Measurements from ENCODE around the gene ANKS1B.
"Not testable (repeated sequence)": the region's sequence is repeated elsewhere in the genome, so short reads cannot be mapped to it uniquely, and the experiment has no call there.

Gene ANKS1B

GRCh38 chr12:99383258-99383657, 601.5 kb downstream of the ANKS1B start:
- no peak for DNase-seq (ENCODE audit: low read depth in 2 of 2)

- no peak for DNase-seq (ENCODE audit: low read depth in 2 of 2)
These were observed 602.7 kb downstream of the ANKS1B start for GRCh38 chr12:99381992-99382391.

- no peak for DNase-seq (ENCODE audit: low read depth in 2 of 2)
These were observed 604.0 kb downstream of the ANKS1B start for GRCh38 chr12:99380701-99381100.

GRCh38 chr12:99374023-99374422, 610.7 kb downstream of the ANKS1B start:
- DNase-seq (ENCODE audit: low read depth in 2 of 2), result no peak

- no peak for DNase-seq (ENCODE audit: low read depth in 2 of 2)
These were observed 612.3 kb downstream of the ANKS1B start for GRCh38 chr12:99372257-99372920.

- DNase-seq (ENCODE audit: low read depth in 2 of 2), result no peak
These were observed 614.2 kb downstream of the ANKS1B start for GRCh38 chr12:99370421-99371138.

- no peak for DNase-seq (ENCODE audit: low read depth in 2 of 2)
These were observed 617.6 kb downstream of the ANKS1B start for GRCh38 chr12:99367181-99367580.

- no peak for DNase-seq (ENCODE audit: low read depth in 2 of 2)
These were observed 632.5 kb downstream of the ANKS1B start for GRCh38 chr12:99352269-99352668.

GRCh38 chr12:99343960-99344359, 640.8 kb downstream of the ANKS1B start:
- DNase-seq (ENCODE audit: low read depth in 2 of 2), result no peak

GRCh38 chr12:99339663-99340062, 645.1 kb downstream of the ANKS1B start:
- no peak for DNase-seq (ENCODE audit: low read depth in 2 of 2)

GRCh38 chr12:99334285-99335056, 650.3 kb downstream of the ANKS1B start:
- no peak for DNase-seq (ENCODE audit: low read depth in 2 of 2)

GRCh38 chr12:99332936-99333591, 651.7 kb downstream of the ANKS1B start:
- no peak for DNase-seq (ENCODE audit: low read depth in 2 of 2)

GRCh38 chr12:99330216-99330615, 654.5 kb downstream of the ANKS1B start:
- no peak for DNase-seq (ENCODE audit: low read depth in 2 of 2)

GRCh38 chr12:99321210-99321609, 663.5 kb downstream of the ANKS1B start:
- DNase-seq (ENCODE audit: low read depth in 2 of 2), result not testable (repeated sequence)

- no peak for DNase-seq (ENCODE audit: low read depth in 2 of 2)
These were observed 673.4 kb downstream of the ANKS1B start for GRCh38 chr12:99311373-99311772.

- no peak for DNase-seq (ENCODE audit: low read depth in 2 of 2)
These were observed 674.9 kb downstream of the ANKS1B start for GRCh38 chr12:99309812-99310211.

- no peak for DNase-seq (ENCODE audit: low read depth in 2 of 2)
These were observed 681.9 kb downstream of the ANKS1B start for GRCh38 chr12:99302874-99303273.

- no peak for DNase-seq (ENCODE audit: low read depth in 2 of 2)
These were observed 697.6 kb downstream of the ANKS1B start for GRCh38 chr12:99287136-99287535.

- no peak for DNase-seq (ENCODE audit: low read depth in 2 of 2)
These were observed 700.6 kb downstream of the ANKS1B start for GRCh38 chr12:99284161-99284560.

- no peak for DNase-seq (ENCODE audit: low read depth in 2 of 2)
These were observed 702.1 kb downstream of the ANKS1B start for GRCh38 chr12:99282624-99283023.

- DNase-seq (ENCODE audit: low read depth in 2 of 2), result no peak
These were observed 702.6 kb downstream of the ANKS1B start for GRCh38 chr12:99282086-99282485.

GRCh38 chr12:99281277-99281676, 703.5 kb downstream of the ANKS1B start:
- DNase-seq (ENCODE audit: low read depth in 2 of 2), result no peak

All from stimulated activated CD8-positive, alpha-beta memory T cell treated with anti-CD3 and anti-CD28 coated beads, Interleukin-2, amount 100 ng/mL, for 48 hours (primary cell).